Esophagus muscularis mucosa (tissue), 4 donors: ENCODE data around the gene SLC39A11. TPM values are rescaled to one million over a fixed set of nuclear protein-coding genes. Genes with fewer than 3 reads are reported as not detected.

Source experiments
- DNase-seq: peaks from one replicate; pipeline ENCODE4 v3.0.0-alpha.2; 2017; ENCODE audit errors: extremely low spot score
- H3K27ac ChIP-seq, 4 donors: fragments of 200-600 bp; sonication (generic); replicated peaks in 1 of 4; 1 replicate in 3 of 4; 2 replicates in 1 of 4; pipeline ENCODE4 v1.5.1; 2016 to 2019; ENCODE audit warnings: mild to moderate bottlenecking in 1 of 4
- H3K27me3 ChIP-seq, 4 donors: fragments of 200-600 bp; sonication (generic); one replicate each; pipeline versions ENCODE4 v1.5.1 to v1.6.0; 2016 to 2019
- H3K36me3 ChIP-seq, 4 donors: fragments of 200-600 bp; sonication (generic); one replicate each; pipeline ENCODE4 v1.5.1; 2016 to 2019
- H3K4me1 ChIP-seq, 4 donors: fragments of 200-600 bp; sonication (generic); one replicate each; pipeline ENCODE4 v1.5.1; 2016 to 2019
- H3K4me3 ChIP-seq, 4 donors: fragments of 200-600 bp; sonication (generic); 1 replicate in 2 of 4; 2 replicates in 2 of 4; pipeline ENCODE4 v1.5.1; 2016 to 2019; ENCODE audit warnings: mild to moderate bottlenecking in 4 of 4, moderate library complexity in 1 of 4
- H3K9me3 ChIP-seq, 4 donors: fragments of 200-600 bp; sonication (generic); 1 replicate in 3 of 4; 2 replicates in 1 of 4; pipeline ENCODE4 v1.5.1; 2016 to 2019
- EP300 ChIP-seq: sonication (generic); formaldehyde crosslinking; IDR thresholded peaks from one replicate; pipeline ENCODE4 v1.6.1; 2017; ENCODE audit warnings: antibody characterized with exemption
- POLR2A ChIP-seq: fragments of 450-650 bp; IDR thresholded peaks from one replicate; pipeline ENCODE4 v1.6.1; 2017; ENCODE audit warnings: antibody characterized with exemption, moderate library complexity, mild to moderate bottlenecking, low read depth
- POLR2AphosphoS5 ChIP-seq, 2 donors: sonication (generic); formaldehyde crosslinking; IDR thresholded peaks; one replicate each; pipeline ENCODE4 v1.6.1; 2017; ENCODE audit warnings: antibody characterized with exemption in 2 of 2
- WGBS: methylation state at CpG from one replicate; pipeline ENCODE4 v1.1.5; 2018; 5-methylcytosine and 5-hydroxymethylcytosine counted together
- intact Hi-C: fragments of 100-400 bp; cut with DNase I; formaldehyde crosslinking; loops from one replicate; pipeline ENCODE4 v1.15.1; 2023
- total RNA-seq, 4 donors: library from RNA; depleted of rRNA; stranded (reverse); fragments of >200 nt; gene quantifications; one replicate each; pipeline versions ENCODE4 v1.1.0 to v1.2.1, GENCODE V29; 2016
- TF ChIP-seq, protein P1 (sequence below), 3 experiments: fragments of 200-600 bp in 2 of 3; fragments of 450-650 bp in 1 of 3; sonication (generic) in 2 of 3; IDR thresholded peaks; one replicate each; pipeline ENCODE4 v1.5.1; 2017 to 2019; ENCODE audit warnings: antibody characterized with exemption in 3 of 3, mild to moderate bottlenecking in 2 of 3, moderate library complexity in 1 of 3

SLC39A11 gene
- total RNA-seq, 4 donors from 2014 or later = 7.5 to 20.2 (median 18.4) TPM

DNA sequence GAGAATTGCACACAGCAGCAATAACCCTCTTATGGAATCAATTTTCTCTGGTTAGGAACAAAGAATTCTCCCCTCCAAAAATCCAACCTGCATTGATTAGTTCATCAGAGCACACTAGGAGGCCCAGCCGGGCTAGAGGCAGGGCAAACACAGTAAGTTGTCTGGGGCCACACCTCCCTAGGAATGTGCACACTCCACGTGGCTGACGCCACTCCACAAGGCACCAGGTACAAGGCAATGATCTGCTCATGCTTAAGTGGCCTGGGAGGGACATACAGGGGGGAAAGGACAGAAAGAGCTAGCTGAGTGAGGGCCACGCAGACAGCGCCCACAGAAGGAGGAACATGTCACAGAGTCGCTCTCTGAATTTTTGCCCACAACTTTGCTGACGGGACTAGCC, 107.6 kb downstream of the SLC39A11 start:
- H3K9me3 ChIP-seq = no peaks in the 10 kb centered on the region
- H3K4me1 ChIP-seq = peaks cover 0 to 5% (median 2%) of the 10 kb centered on the region in 4 donors
- no peaks in the 10 kb centered on the region for H3K27me3 ChIP-seq
- intact Hi-C loops = loop anchor here (5.0 kb wide), 1 partner anchor 172 kb away; no protein-coding TSS in a partner anchor
- H3K4me3 ChIP-seq = no peak overlapping the region
- H3K27ac ChIP-seq = no peak overlapping the region
- WGBS = 93% methylated on average over 7 of the region's 7 CpGs
- H3K36me3 ChIP-seq = no peaks in the 10 kb centered on the region
- no peak for TF ChIP-seq POLR2AphosphoS5 (IDR thresholded peaks at IDR 0.05)
- TF ChIP-seq, protein P1, sequence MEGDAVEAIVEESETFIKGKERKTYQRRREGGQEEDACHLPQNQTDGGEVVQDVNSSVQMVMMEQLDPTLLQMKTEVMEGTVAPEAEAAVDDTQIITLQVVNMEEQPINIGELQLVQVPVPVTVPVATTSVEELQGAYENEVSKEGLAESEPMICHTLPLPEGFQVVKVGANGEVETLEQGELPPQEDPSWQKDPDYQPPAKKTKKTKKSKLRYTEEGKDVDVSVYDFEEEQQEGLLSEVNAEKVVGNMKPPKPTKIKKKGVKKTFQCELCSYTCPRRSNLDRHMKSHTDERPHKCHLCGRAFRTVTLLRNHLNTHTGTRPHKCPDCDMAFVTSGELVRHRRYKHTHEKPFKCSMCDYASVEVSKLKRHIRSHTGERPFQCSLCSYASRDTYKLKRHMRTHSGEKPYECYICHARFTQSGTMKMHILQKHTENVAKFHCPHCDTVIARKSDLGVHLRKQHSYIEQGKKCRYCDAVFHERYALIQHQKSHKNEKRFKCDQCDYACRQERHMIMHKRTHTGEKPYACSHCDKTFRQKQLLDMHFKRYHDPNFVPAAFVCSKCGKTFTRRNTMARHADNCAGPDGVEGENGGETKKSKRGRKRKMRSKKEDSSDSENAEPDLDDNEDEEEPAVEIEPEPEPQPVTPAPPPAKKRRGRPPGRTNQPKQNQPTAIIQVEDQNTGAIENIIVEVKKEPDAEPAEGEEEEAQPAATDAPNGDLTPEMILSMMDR (IDR thresholded peaks at IDR 0.05) = no peak
- no peak for TF ChIP-seq POLR2A
- TF ChIP-seq EP300 = no peak
- no peak for DNase-seq

- 94% methylated on average over 9 of the region's 9 CpGs for WGBS
- no peak for DNase-seq
- Histone ChIP-seq H3K36me3 (no peaks in the 10 kb centered on the region), H3K27me3 (no peaks in the 10 kb centered on the region), H3K27ac (no peak overlapping the region), H3K4me1 (peaks cover 0 to 5% (median 2%) of the 10 kb centered on the region in 4 donors), H3K4me3 (no peak overlapping the region), H3K9me3 (no peaks in the 10 kb centered on the region)
- intact Hi-C loops = no loop called here
- TF ChIP-seq POLR2A = no peak
Measured at GRCh38 chr17:72984145-72984925, 108.2 kb downstream of the SLC39A11 start.

DNA sequence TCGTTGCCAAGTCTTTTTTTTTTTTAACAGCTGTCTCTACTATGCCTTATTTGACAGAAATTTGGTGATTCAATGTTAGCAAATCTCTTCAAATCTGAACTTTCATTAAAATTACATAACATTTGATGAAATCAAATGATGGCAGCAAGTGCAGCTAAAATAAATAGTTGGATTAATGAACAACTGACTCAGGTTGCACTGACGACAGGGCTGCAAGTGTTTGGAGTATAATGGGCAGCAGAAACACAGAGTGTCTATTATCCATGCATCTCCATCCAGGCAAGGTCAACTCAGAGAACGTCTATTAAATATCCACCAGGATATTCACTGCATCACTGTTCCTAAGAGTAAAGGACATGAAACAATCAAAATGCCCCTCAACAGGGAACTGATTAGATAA, 109.8 kb downstream of the SLC39A11 start:
- no peak overlapping the region for H3K4me3 ChIP-seq
- TF ChIP-seq POLR2A = no peak
- no peak for TF ChIP-seq POLR2AphosphoS5 (IDR thresholded peaks at IDR 0.05)
- TF ChIP-seq, protein P1 (IDR thresholded peaks at IDR 0.05) = no peak
- TF ChIP-seq EP300 = no peak
- DNase-seq = no peak
- WGBS = 53% methylated on average over 3 of the region's 3 CpGs
- H3K27ac ChIP-seq = no peak overlapping the region
- intact Hi-C loops = no loop called here
- H3K9me3 ChIP-seq = no peaks in the 10 kb centered on the region
- peaks cover 2 to 13% (median 7%) of the 10 kb centered on the region in 4 donors for H3K4me1 ChIP-seq
- H3K27me3 ChIP-seq = no peaks in the 10 kb centered on the region
- no peaks in the 10 kb centered on the region for H3K36me3 ChIP-seq

DNA sequence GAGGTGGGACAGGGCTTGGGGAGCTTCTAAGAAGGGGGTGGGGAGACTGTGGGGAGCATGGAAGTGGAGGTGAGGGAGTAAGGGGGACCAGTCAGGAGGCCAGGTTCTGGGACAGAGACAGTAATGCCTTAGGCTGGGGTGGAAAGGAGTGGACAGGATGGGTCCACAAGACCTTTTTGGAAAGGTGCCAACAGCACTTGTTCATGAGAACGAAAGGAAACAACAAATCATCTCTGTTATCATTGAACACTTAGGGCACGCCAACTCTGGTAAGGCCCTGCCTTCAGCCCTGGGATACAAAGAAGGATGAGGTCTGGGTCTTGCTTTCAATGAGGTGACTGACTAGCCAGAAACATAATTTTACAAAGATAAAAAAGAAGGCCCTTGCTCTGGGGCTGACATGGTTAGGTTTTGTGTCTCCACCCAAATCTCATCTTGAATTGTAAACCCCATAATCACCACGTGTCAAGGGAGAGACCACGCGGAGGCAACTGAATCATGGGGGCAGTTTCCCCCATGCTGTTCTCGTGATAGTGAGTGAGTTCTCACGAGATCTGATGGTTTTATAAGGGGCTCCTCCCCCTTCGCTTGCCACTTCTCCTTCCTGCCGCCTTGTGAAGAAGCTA, 113.8 kb downstream of the SLC39A11 start:
- Histone ChIP-seq H3K4me1 (peaks cover 11 to 20% (median 19%) of the 10 kb centered on the region in 4 donors), H3K36me3 (no peaks in the 10 kb centered on the region), H3K4me3 (no peak overlapping the region), H3K9me3 (no peaks in the 10 kb centered on the region), H3K27ac (no peak overlapping the region), H3K27me3 (no peaks in the 10 kb centered on the region)
- intact Hi-C loops = no loop called here
- DNase-seq = no peak
- no peak for TF ChIP-seq EP300
- no peak for TF ChIP-seq POLR2A
- TF ChIP-seq POLR2AphosphoS5 (IDR thresholded peaks at IDR 0.05) = no peak
- TF ChIP-seq, protein P1 (IDR thresholded peaks at IDR 0.05) = no peak
- 90% methylated on average over 9 of the region's 9 CpGs for WGBS

- no peak for DNase-seq
- intact Hi-C loops = no loop called here
- TF ChIP-seq, protein P1 (IDR thresholded peaks at IDR 0.05) = no peak
- TF ChIP-seq EP300 (no peak), POLR2A (no peak), POLR2AphosphoS5 (IDR thresholded peaks at IDR 0.05) (no peak)
- H3K4me1 ChIP-seq = peaks cover 11 to 20% (median 19%) of the 10 kb centered on the region in 4 donors
- H3K36me3 ChIP-seq = no peaks in the 10 kb centered on the region
- 85% methylated on average over 20 of the region's 20 CpGs for WGBS
- no peak overlapping the region for H3K4me3 ChIP-seq
- no peaks in the 10 kb centered on the region for H3K27me3 ChIP-seq
- peak overlapping the region in 1 of 4 donors; percentile 37 for H3K27ac ChIP-seq
- no peaks in the 10 kb centered on the region for H3K9me3 ChIP-seq
Measured at GRCh38 chr17:72977771-72978417, 114.6 kb downstream of the SLC39A11 start.
